ENCODE measurements around the gene MMAB. TPM values are rescaled to one million over a fixed set of nuclear protein-coding genes. Genes with fewer than 3 reads are reported as not detected.

Gene MMAB
- total RNA-seq, 2 donors from 2014 or later, result 12.5 to 29.7 TPM

GRCh38 chr12:109608270-109608669, 35.0 kb upstream of the MMAB start:
- TF ChIP-seq POLR2A (IDR thresholded peaks at IDR 0.05), result no peak
- no peak for TF ChIP-seq CTCF (IDR thresholded peaks at IDR 0.05)
- DNase-seq (no peak), ATAC-seq (no peak)
- no peak overlapping the region for H3K4me3 ChIP-seq
- no peak overlapping the region for H3K27ac ChIP-seq
- intact Hi-C loops (cut with DNase I), result no loop called here
- H3K4me1 ChIP-seq, result peaks cover 5% of the 10 kb centered on the region
- WGBS, 2 donors, result 74 to 83% methylated on average over 4 of the region's 4 CpGs
- H3K27me3 ChIP-seq, result peaks cover 0 to 4% of the 10 kb centered on the region in 2 donors
- no peaks in the 10 kb centered on the region for H3K36me3 ChIP-seq (replicated peaks in 1 of 2; ENCODE audit: insufficient read depth in 1 of 2, low read depth in 2 of 2)
- no peaks in the 10 kb centered on the region for H3K9me3 ChIP-seq

GRCh38 chr12:109607618-109608017, 34.3 kb upstream of the MMAB start:
- Histone ChIP-seq H3K4me1 (peaks cover 5% of the 10 kb centered on the region), H3K27ac (no peak overlapping the region), H3K9me3 (no peaks in the 10 kb centered on the region), H3K4me3 (no peak overlapping the region), H3K36me3 (replicated peaks in 1 of 2; ENCODE audit: insufficient read depth in 1 of 2, low read depth in 2 of 2) (no peaks in the 10 kb centered on the region), H3K27me3 (peaks cover 0 to 4% of the 10 kb centered on the region in 2 donors)
- DNase-seq, result no peak
- intact Hi-C loops (cut with DNase I), result no loop called here
- TF ChIP-seq CTCF (IDR thresholded peaks at IDR 0.05) (no peak), POLR2A (IDR thresholded peaks at IDR 0.05) (no peak)
- 84 to 89% methylated on average over 4 of the region's 4 CpGs for WGBS, 2 donors
- no peak for ATAC-seq

- Histone ChIP-seq H3K4me1 (peaks cover 5% of the 10 kb centered on the region), H3K27ac (no peak overlapping the region), H3K4me3 (no peak overlapping the region), H3K9me3 (no peaks in the 10 kb centered on the region), H3K36me3 (replicated peaks in 1 of 2; ENCODE audit: insufficient read depth in 1 of 2, low read depth in 2 of 2) (no peaks in the 10 kb centered on the region), H3K27me3 (peaks cover 0 to 4% of the 10 kb centered on the region in 2 donors)
- TF ChIP-seq CTCF (IDR thresholded peaks at IDR 0.05), result no peak
- no peak for TF ChIP-seq POLR2A (IDR thresholded peaks at IDR 0.05)
- WGBS, 2 donors, result 35 to 42% methylated on average over 28 to 30 of the region's 30 CpGs
- peak in 1 of 4 donors; percentile 23 for DNase-seq
- peak; percentile 28 for ATAC-seq
- intact Hi-C loops (cut with DNase I), result no loop called here
These were observed 33.2 kb upstream of the MMAB start for GRCh38 chr12:109606320-109607028.

- Histone ChIP-seq H3K27me3 (no peaks in the 10 kb centered on the region), H3K4me1 (peaks cover 5% of the 10 kb centered on the region), H3K36me3 (replicated peaks in 1 of 2; ENCODE audit: insufficient read depth in 1 of 2, low read depth in 2 of 2) (no peaks in the 10 kb centered on the region), H3K9me3 (no peaks in the 10 kb centered on the region), H3K27ac (no peak overlapping the region), H3K4me3 (no peak overlapping the region)
- no peak for ATAC-seq
- 82 to 85% methylated on average over 13 of the region's 13 CpGs for WGBS, 2 donors
- TF ChIP-seq POLR2A (IDR thresholded peaks at IDR 0.05), result no peak
- TF ChIP-seq CTCF (IDR thresholded peaks at IDR 0.05), result no peak
- intact Hi-C loops (cut with DNase I), result no loop called here
- DNase-seq, result no peak
These were observed 32.4 kb upstream of the MMAB start for GRCh38 chr12:109605599-109606228.
